ENCODE results near the gene TAGLN2.

TAGLN2 gene

DNA sequence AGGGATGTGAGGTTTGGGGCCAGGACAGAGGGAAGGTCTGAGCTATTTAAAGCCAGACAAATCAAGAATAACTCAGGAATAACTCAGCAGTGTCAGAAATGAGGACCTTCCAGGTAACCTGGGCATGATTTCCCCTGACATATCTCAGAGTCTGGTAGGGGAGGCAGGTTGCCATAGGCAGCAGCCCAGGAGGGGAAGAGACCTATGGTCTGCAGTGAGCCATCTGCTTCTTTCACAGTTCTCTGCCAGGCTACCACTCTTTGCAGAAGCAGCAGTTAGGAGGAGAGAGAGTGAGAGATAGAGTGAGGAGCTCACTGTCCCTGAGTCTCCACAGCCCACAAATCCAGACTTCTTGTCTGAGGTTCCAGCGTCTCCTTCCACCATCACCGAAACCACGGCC lies 56.5 kb downstream of the TAGLN2 start:
- no peak for DNase-seq

All from suppressor macrophage treated with lipopolysaccharide for 1 hour (primary cell).